GM23248 (cell line): ENCODE measurements around the gene SNX32.

Source experiments
- EZH2 ChIP-seq: fragments of 200-600 bp; sonication (generic); IDR thresholded peaks from 2 replicates; pipeline ENCODE4 v1.6.1; 2018; ENCODE audit warnings: antibody characterized with exemption, mild to moderate bottlenecking; ENCODE audit not compliant: insufficient read depth, poor library complexity, severe bottlenecking
- EZH2phosphoT487 ChIP-seq: fragments of 200-600 bp; sonication (generic); IDR thresholded peaks from 2 replicates; pipeline ENCODE4 v1.6.1; 2018; ENCODE audit warnings: antibody characterized with exemption, moderate library complexity, mild to moderate bottlenecking, low read depth; ENCODE audit not compliant: insufficient read depth

DNA sequence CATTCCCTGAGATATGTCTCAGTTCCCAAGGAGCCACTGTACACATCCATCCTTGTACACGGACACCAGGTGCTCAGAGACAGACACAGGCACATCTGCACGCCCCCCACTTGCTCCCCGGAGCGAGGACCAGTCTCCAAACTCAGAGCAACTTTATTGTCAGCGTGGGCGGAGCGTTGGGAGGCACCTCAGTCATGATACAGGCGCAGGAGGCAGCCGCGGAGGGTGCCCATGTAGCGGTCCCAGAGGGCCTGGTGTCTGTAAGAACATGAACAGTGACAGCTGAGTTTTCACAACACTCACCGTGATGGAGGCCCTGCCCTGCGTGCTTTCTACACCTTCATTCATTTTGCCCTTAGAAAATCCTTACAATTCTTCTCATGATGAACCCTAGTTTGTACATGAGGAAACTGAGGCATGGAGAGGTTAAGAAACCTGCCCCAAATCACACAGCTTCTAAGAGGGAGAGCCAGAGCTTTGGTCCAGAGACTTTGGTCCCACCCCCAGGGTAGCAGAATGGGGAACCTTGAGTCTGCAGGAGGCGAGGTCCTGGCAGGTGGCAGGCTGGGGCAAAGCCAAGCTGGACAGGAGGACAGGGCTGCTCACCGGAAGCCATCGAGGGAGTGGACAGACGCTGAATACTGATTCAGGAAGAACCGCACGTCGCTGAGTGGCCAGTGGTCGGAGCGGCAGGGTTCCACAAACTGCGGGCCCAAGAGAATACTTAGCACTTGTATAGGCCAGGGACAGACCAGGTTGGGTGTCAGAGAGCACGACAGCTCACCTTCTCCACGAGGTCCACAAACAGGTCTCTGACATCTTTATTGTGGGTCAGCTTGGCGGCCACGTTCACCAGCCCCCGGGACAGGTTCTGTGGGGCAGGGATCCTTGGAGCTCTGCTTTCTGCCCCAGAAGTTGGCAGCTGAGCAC lies 50.3 kb downstream of the SNX32 start:
- TF ChIP-seq EZH2: no peak
- TF ChIP-seq EZH2phosphoT487: no peak
